ENCODE results near the gene KRTAP6-2.

The KRTAP6-2 gene

GRCh38 chr21:30598802-30599201 lies at the start of gene KRTAP6-2:
Gene KRTAP6-2, minus strand, starts transcription at chr21:30598902. Its CDS starts 28 bp downstream, at chr21:30598874.
- no peak for DNase-seq

DNA sequence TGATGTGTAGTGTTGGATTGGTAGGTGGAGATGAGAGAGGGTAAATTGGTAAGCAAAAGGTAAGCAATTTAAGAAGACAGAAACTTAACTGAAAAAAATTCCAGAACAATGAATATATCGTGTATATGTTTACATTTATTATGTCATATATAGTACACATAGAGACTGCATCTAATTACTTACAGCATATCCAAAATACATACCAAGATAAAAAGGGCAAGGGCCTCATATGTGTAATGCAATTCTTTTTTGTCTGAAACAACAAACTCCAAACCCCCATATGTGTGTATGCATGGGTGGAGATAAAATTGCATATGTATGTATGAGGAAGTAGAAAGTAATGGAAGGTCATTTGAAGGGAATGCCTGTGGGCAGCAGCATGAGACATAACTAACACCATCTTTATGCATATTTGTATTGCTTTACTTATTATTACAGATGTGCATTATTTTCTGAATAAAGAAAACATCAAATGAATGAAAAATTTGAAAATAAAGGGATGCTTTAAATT lies 48.3 kb upstream of the KRTAP6-2 start:
- no peak for DNase-seq

GRCh38 chr21:30642564-30642963 lies 43.9 kb upstream of the KRTAP6-2 start, which contains the start of gene KRTAP20-3:
Gene KRTAP20-3, plus strand, starts transcription at chr21:30642864.
- no peak for DNase-seq

DNA sequence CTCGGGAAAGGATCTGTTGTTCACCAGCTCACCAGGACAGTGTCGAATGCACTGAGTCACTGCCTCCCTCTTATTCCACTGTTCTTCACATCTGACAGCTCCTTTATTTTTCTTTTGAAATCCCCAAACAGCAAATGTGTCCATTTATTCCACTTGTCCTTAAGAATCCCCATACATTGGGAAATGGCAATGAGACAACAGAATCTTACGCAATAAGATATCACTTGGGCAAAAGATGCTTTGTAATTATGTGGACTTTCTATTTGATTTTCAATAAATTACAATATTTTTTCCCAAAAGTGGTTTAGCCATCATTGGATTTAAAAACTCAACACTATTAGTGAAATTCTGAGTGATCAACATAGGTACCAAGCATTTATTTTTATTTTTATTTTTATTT lies 40.0 kb upstream of the KRTAP6-2 start:
- no peak for DNase-seq

DNA sequence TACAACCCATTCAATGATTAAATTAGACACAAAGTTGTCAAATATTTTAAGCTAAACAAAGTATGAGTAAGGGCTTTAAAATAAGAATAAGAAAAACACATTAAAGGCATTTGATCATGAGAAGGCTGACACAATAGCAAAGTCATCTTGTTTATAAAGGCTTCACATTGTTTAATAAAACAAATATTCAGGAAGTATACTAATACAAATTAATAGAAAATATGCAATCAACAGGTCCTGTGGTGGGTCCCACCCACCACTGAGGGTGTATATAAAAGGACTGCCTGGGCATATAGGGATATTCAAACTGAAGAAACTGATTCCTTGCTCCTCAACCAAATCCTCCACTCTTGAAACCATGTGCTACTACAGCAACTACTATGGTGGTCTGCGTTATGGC lies 36.2 kb upstream of the KRTAP6-2 start, which contains the start of gene KRTAP20-2:
Gene KRTAP20-2, plus strand, starts transcription at position 301 of the 400 bp plus-strand sequence. Its CDS starts 58 bp downstream, at position 359.
- no peak for DNase-seq

DNA sequence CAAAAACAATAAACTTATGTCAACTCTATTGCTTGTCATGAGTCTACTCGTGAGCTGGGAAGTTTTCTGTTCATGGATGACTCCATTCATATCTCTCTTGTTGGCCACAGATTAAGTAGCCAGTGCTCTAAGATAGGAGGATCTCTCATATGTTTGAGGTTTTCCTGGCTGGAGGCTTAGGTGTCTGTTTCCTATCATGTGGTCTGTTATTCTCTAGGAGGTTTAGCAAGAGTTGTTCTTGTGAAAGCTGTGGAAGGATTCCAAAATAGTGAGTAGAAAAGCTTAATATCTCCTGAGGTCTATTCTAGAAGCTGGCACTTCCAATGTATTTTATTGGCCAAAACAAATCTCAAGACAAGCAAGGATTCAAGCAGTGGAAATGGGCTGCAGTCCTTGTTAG lies 30.5 kb upstream of the KRTAP6-2 start:
- DNase-seq = no peak

DNA sequence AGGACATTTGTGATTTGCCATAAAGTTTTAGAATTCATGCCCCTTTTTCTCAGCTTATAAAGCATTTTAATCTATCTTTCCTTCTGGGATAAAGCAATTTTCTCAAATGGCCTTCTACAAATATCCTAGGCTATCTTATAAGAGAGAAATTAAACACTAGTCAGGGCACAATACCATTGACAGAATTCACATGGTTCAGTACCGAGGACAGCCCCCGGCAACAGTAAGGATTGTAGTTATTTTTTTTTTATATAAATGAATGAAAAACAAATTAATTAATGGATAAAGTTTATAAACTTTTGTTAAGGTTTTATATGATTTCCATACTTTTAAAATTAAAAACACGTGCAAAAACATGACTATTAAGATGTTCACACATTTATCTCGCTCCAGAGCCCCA lies 29.4 kb upstream of the KRTAP6-2 start:
- DNase-seq = no peak

DNA sequence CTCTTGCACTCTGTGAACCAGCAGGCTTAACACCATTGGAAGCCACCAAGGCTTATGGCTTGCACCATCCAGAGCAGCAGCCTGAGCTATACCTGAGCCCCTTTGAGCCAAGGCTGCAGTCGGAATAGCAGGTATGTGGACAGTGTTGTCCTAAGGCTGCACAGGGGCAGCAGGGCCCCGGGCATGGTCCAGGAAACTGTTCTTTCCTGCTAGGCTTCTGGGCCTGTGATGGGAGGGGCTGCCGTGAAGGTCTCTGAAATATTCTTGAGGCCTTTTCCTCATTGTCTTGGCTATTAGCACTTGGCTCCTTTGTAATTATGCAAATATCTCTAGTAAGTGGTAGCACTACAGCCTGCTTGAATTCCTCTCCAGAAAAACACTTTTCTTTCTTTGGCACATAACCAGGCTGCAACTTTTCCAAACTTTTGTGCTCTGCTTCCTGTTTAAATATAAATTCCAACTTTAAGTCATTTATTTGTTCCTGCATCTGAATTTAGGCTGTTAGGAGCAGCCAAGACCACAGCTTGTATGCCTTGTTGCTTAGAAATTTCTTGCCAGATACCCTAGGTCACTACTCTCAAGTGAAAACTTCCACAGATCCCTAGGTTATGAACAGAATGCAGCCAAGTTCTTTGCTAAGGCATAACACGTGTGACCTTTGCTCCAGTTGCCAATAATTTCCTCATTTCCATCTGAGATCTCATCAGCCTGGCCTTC lies 26.9 kb upstream of the KRTAP6-2 start:
- DNase-seq = no peak

DNA sequence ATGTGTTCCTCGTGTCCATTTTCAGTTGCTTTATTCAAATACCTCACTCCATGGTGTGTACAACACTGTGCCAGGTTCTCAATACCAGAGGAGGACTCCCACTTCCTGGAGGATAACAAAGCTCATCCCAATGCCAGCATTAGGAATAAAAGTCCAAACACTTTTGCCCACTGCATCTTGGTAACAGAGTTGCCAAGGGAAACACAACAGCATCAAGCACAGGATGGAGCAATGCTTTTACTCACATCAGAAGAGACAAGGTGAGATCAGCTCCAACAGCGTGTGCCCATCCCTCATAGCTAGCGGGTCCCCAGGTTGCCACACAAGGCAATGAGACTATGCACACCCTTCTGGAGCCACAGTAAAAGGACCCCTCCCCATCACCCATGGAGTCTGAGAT lies 24.7 kb upstream of the KRTAP6-2 start:
- no peak for DNase-seq

DNA sequence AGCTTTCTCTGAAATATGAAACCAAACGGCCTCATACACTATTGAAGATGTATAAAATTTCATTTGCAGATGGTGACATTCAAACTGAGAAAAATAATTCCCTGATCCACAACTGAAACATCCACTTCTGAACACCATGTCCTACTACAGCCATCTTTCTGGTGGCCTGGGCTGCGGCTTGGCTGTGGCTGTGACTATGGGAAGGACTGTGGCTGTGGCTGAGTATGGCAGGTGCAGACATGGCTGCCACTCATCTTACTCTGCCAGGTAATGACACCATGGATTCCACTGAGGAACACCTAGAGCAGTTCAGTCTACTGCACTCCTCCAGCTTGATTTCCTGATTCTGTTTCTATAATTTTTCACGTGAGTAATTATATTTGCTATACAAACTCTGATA lies 21.8 kb upstream of the KRTAP6-2 start, which contains the start of gene KRTAP20-4:
Gene KRTAP20-4, plus strand, starts transcription at position 106 of the 400 bp plus-strand sequence.
- DNase-seq = no peak

GRCh38 chr21:30620080-30620479 lies 21.4 kb upstream of the KRTAP6-2 start:
- no peak for DNase-seq

DNA sequence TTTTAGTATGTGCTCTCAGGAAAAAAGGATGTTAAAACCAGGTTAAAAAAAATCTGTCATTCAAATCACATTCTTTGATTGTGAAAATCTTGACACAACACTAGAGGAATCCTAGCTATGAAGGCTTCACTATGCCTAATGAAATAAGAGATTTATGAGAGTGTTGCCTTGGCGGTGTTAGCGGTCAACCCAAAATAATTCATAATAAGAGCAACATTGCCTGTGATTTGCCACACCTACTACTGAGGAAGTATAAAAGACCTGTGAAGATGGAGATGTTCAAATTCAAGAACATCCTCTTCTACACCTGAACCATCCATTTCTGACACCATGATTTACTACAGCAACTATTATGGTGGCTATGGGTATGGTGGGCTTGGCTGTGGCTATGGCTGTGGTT lies 17.4 kb upstream of the KRTAP6-2 start, which contains the start of gene KRTAP20-1:
Gene KRTAP20-1, plus strand, starts transcription at position 301 of the 400 bp plus-strand sequence. Its CDS starts 30 bp downstream, at position 331.
- no peak for DNase-seq

- no peak for DNase-seq
Observed at GRCh38 chr21:30615199-30615598, 16.5 kb upstream of the KRTAP6-2 start.

- no peak for DNase-seq
Observed at GRCh38 chr21:30613836-30614235, 15.1 kb upstream of the KRTAP6-2 start, which contains the start of gene KRTAP6-1. Gene KRTAP6-1, minus strand, starts transcription at chr21:30613930. Its CDS starts 26 bp downstream, at chr21:30613904.

DNA sequence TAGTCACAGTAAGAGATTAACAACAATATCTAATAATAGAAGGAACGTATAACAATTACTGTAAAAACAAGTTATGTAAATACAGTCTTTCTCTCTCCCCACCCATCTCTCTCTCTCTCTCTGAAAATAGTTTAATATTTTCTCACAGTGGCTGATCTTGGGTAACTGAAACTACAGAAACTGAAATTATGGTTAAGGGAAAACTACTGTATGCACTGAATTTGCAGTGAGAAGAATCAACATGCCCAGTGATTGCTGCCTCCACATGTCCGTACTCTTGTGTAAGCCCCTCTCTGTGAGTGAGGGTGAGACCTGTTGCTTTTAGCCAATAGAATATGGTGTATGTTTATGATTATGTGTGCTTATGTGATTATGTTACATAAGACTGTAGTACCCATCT lies 13.4 kb upstream of the KRTAP6-2 start:
- DNase-seq = no peak

- DNase-seq = no peak
Observed at GRCh38 chr21:30605968-30606367, 7.3 kb upstream of the KRTAP6-2 start.

GRCh38 chr21:30600787-30601186 lies 2.1 kb upstream of the KRTAP6-2 start, which contains the start of gene KRTAP22-1:
Gene KRTAP22-1, plus strand, starts transcription at chr21:30601087.
- no peak for DNase-seq

DNA sequence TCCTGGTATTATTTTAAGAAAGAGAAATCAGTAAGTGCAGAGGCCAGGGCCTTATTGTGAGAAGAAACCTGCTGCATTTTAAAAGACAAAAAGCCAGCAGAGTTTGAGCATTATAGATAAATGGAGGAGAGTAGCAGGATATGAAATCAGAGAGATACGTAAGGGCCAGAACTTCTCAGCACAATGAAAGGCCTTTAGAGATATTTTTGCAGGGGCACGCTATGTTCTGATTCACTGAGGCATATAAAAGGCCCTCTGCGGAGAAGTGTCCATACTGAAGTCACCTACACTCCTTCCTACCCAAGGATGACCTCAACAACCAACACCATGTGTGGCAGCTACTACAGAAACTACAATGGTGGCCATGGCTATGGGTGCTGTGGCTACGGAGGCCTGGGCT lies 6.6 kb downstream of the KRTAP6-2 start, which contains the start of gene KRTAP6-3:
Gene KRTAP6-3, plus strand, starts transcription at position 301 of the 400 bp plus-strand sequence. Its CDS starts 6 bp downstream, at position 307.
- no peak for DNase-seq

- DNase-seq = no peak
Observed at GRCh38 chr21:30590297-30590696, 8.4 kb downstream of the KRTAP6-2 start, which contains the start of gene KRTAP22-2. Gene KRTAP22-2, minus strand, starts transcription at chr21:30590397.

DNA sequence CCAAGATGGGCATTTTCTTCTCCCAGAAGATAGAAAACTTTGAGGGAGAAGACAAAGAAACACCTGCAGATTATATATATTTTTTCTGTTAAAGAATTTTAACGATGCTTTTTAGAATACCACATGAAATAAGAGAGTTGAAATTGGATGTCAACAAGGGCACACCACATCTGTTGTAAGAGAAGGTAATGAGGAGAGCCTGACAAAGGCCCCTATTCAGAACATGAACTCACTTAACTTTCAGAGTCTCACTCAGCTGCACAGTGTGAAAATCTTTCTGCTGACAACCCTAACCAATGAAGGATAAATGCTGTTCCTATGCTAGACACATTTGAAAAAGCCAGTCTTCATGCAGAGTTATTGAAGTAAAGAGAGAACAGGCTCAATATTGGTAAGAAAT lies 15.8 kb downstream of the KRTAP6-2 start:
- no peak for DNase-seq

- no peak for DNase-seq
Observed at GRCh38 chr21:30580132-30580531, 18.6 kb downstream of the KRTAP6-2 start.

DNA sequence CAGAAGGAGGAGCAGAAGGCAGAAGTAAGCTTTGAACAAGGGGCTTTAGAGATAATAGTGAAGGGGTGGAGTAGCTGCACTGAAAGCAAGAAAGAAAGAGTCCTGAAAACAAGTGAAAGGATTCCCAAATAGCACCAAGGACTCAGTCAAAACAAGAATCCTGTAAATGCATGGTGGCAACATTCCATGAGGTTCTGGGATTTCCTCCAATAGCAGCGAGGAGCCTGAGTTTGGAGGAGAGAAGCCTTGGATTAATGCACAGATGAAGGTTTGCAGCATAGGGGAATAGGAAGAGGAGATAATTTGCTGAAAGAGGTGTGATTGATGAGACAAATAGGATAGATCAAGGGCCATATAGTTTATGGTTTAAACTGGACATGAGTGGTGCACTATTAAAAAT lies 19.4 kb downstream of the KRTAP6-2 start:
- no peak for DNase-seq

GRCh38 chr21:30577766-30578165 lies 20.9 kb downstream of the KRTAP6-2 start:
- DNase-seq = no peak

DNA sequence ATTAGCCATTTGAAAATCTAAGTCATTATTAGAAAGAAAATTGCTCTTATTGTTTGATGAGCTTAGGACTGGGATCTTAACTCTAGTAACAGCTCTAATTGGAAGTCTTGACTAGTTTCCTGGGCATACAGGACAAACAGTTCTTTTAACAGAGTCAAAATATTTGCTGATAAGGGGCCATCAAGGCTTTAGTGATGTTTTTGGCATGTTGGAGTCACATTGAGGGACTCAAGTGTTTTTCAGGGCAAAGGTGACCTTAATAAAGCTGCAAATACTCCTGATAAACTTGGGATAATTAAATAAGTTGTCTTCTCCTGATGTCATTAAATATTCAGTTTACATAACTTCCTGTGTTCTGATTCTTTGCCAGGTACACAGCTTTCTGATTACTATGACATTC lies 31.1 kb downstream of the KRTAP6-2 start:
- no peak for DNase-seq
